Pancreas (tissue), 10 donors: ENCODE measurements around the gene SPRYD4. TPM values are rescaled to one million over a fixed set of nuclear protein-coding genes. Genes with fewer than 3 reads are reported as not detected.

Experiments
- ATAC-seq, 4 donors: fragments of 200-7000 bp; cut with Tn5 transposase; one replicate each; pipeline versions ENCODE4 v1.8.0 to v1.9.1; 2020; ENCODE audit warnings: mild to moderate bottlenecking in 4 of 4, moderate library complexity in 4 of 4
- DNase-seq, 6 donors: peaks; one replicate each; pipeline ENCODE4 v3.0.0-alpha.2; 2020
- FAIRE-seq: peaks from 2 replicates; lab custom pipeline; 2012; peaks lifted over from hg19 to GRCh38; lab: Jason Lieb, UNC
- H3K27ac ChIP-seq, 4 donors: fragments of 200-600 bp; sonication (generic); 1 replicate in 3 of 4; 2 replicates in 1 of 4; pipeline versions ENCODE4 v1.5.0 to v1.8.0; 2020
- H3K27me3 ChIP-seq, 4 donors: fragments of 200-600 bp; one replicate each; pipeline ENCODE4 v1.8.0; 2021
- H3K36me3 ChIP-seq, 3 donors: fragments of 200-600 bp; sonication (generic) in 1 of 3; one replicate each; pipeline versions ENCODE4 v1.5.0 to v1.8.0; 2020 to 2021
- H3K4me1 ChIP-seq, 3 donors: fragments of 200-600 bp; one replicate each; pipeline ENCODE4 v1.8.0; 2021
- H3K4me3 ChIP-seq, 4 donors: fragments of 200-600 bp; sonication (generic) in 2 of 4; one replicate each; pipeline versions ENCODE4 v1.5.0 to v1.8.0; 2020 to 2021
- H3K9me3 ChIP-seq, 4 donors: fragments of 200-600 bp; one replicate each; pipeline ENCODE4 v1.8.0; 2021
- CTCF ChIP-seq, 4 donors: fragments of 200-600 bp; sonication (generic) in 3 of 4; IDR thresholded peaks; one replicate each; pipeline versions ENCODE4 v1.5.0 to v1.8.0; 2021; ENCODE audit warnings: antibody characterized with exemption in 4 of 4
- WGBS, 2 donors: extraction: QIAGEN DNeasy Blood & Tissue Kit; methylation state at CpG; one replicate each; pipeline ENCODE4 v1.1.7; 2013; 5-methylcytosine and 5-hydroxymethylcytosine counted together
- intact Hi-C, 3 donors: fragments of 100-400 bp; cut with DNase I; formaldehyde crosslinking; loops; one replicate each; pipeline versions ENCODE4 v1.11.1 to v1.14.2; 2022
- polyA plus RNA-seq, 2 donors: library from polyadenylated mRNA; stranded (reverse); fragments of 200-250 nt; gene quantifications; one replicate each; pipeline ENCODE4 v1.2.3, GENCODE V29; 2013
- total RNA-seq, 6 donors: library from RNA; stranded (reverse); fragmentation: NEBNext Ultra II Directional in 4 of 6; extraction: Animal tissue kit (Norgen Biotek cat#: 25700) in 4 of 6; gene quantifications; one replicate each; pipeline versions ENCODE4 v1.2.1 to v1.2.4, GENCODE V29; 2021 to 2023
- donor health status: healthy with polysubstance abuse.
- donor health status: DM: no; HTN: no; CAD: no; lungs with moderate emphysema.
- donor health status: DM: no; HTN: no; CAD: no.
- donor health status: control.
- donor health status: control.
- donor health status: Bipolar disorder and iron deficiency.
- donor health status: DM: yes; HTN: yes; CAD: no.
- donor health status: DM: no; HTN: no; CAD: no.
- donor health status: DM: no; HTN: no; CAD: no.
- donor health status: DM: yes; HTN: yes; CAD: no.

Gene SPRYD4
- total RNA-seq (1 to 10 TPM; 1.5 to 2.9 (median 1.9) TPM), polyA plus RNA-seq (1 to 10 TPM; 2.1 to 2.3 TPM)

GRCh38 chr12:56468216-56469006 is at the start of gene SPRYD4:
SPRYD4 (plus strand) TSS chr12:56468578; CDS start chr12:56468592, 14 bp downstream.
- intact Hi-C loops, result no loop called here
- Histone ChIP-seq H3K27ac (peak within 1 kb of the TSS; percentile 77 to 95 (median 87)), H3K4me1 (peaks cover 6 to 20% (median 8%) of the 10 kb centered on the region in 3 donors), H3K9me3 (no peaks in the 10 kb centered on the region), H3K27me3 (no peaks in the 10 kb centered on the region), H3K36me3 (peaks cover 0 to 9% (median 0%) of the 10 kb centered on the region in 3 donors), H3K4me3 (peak within 1 kb of the TSS; percentile 51 to 71 (median 67))
- FAIRE-seq (no peak), ATAC-seq (peak; percentile 93 to 98 (median 94)), DNase-seq (peak; percentile 89 to 97 (median 94))
- WGBS, 2 donors, result 0 to 1% methylated on average over 43 of the region's 43 CpGs
- TF ChIP-seq CTCF (IDR thresholded peaks at IDR 0.05), result peak in 3 of 4 donors; percentile 8 to 12 (median 12)

- WGBS, 2 donors, result 82 to 87% methylated on average over 6 of the region's 6 CpGs
Observed at GRCh38 chr12:56420411-56420810, 48.0 kb upstream of the SPRYD4 start.

GRCh38 chr12:56425193-56425592 is 43.2 kb upstream of the SPRYD4 start:
- ATAC-seq, result no peak
- WGBS, 2 donors, result 79 to 87% methylated on average over 1 of the region's 1 CpG
- TF ChIP-seq CTCF (IDR thresholded peaks at IDR 0.05), result no peak
- no peaks in the 10 kb centered on the region for H3K36me3 ChIP-seq
- H3K4me3 ChIP-seq, result no peak overlapping the region
- no peaks in the 10 kb centered on the region for H3K4me1 ChIP-seq
- no peaks in the 10 kb centered on the region for H3K9me3 ChIP-seq
- DNase-seq, result no peak
- intact Hi-C loops, result no loop called here
- H3K27me3 ChIP-seq, result no peaks in the 10 kb centered on the region
- FAIRE-seq, result no peak
- no peak overlapping the region for H3K27ac ChIP-seq

More at GRCh38 chr12:56420411-56420810, 48.0 kb upstream of the SPRYD4 start:
- no peak for TF ChIP-seq CTCF (IDR thresholded peaks at IDR 0.05)
- FAIRE-seq (no peak), ATAC-seq (no peak), DNase-seq (no peak)
- H3K9me3 ChIP-seq, result no peaks in the 10 kb centered on the region
- intact Hi-C loops, result no loop called here
- H3K27me3 ChIP-seq, result no peaks in the 10 kb centered on the region
- H3K4me1 ChIP-seq, result no peaks in the 10 kb centered on the region
- H3K36me3 ChIP-seq, result no peaks in the 10 kb centered on the region
- no peak overlapping the region for H3K4me3 ChIP-seq
- H3K27ac ChIP-seq, result no peak overlapping the region

GRCh38 chr12:56425940-56426438 is 42.4 kb upstream of the SPRYD4 start:
- Histone ChIP-seq H3K27ac (no peak overlapping the region), H3K4me3 (no peak overlapping the region), H3K4me1 (no peaks in the 10 kb centered on the region), H3K36me3 (no peaks in the 10 kb centered on the region), H3K27me3 (no peaks in the 10 kb centered on the region), H3K9me3 (no peaks in the 10 kb centered on the region)
- ATAC-seq (no peak), DNase-seq (no peak), FAIRE-seq (no peak)
- TF ChIP-seq CTCF (IDR thresholded peaks at IDR 0.05), result no peak
- 57 to 64% methylated on average over 3 of the region's 3 CpGs for WGBS, 2 donors
- intact Hi-C loops, result no loop called here
